Ovary (tissue), 9 donors: ENCODE measurements around the gene MAST4. TPM values are rescaled to one million over a fixed set of nuclear protein-coding genes. Genes with fewer than 3 reads are reported as not detected.

Experiments used
- DNase-seq, 5 donors: peaks; one replicate each; pipeline ENCODE4 v3.0.0-alpha.2; 2019 to 2020
- H3K27ac ChIP-seq, 2 donors: fragments of 200-600 bp; one replicate each; pipeline versions ENCODE4 v1.5.1 to v1.8.0; 2019 to 2022
- H3K27me3 ChIP-seq: fragments of 200-600 bp; one replicate; pipeline ENCODE4 v1.8.0; 2022
- H3K36me3 ChIP-seq: fragments of 200-600 bp; sonication (generic); one replicate; pipeline ENCODE4 v1.5.1; 2019
- H3K4me1 ChIP-seq: one replicate; pipeline ENCODE4 v1.8.1; 2013; ENCODE audit warnings: mild to moderate bottlenecking, moderate library complexity; ENCODE audit not compliant: insufficient read depth
- H3K4me3 ChIP-seq: fragments of 200-600 bp; sonication (generic); one replicate; pipeline ENCODE4 v1.5.1; 2017
- H3K9me3 ChIP-seq, 2 donors: fragments of 200-600 bp in 1 of 2; sonication (generic) in 1 of 2; one replicate each; pipeline versions ENCODE4 v1.5.1 to v1.8.1; 2013 to 2019; ENCODE audit warnings: mild to moderate bottlenecking in 1 of 2, moderate library complexity in 1 of 2
- EP300 ChIP-seq: sonication (generic); formaldehyde crosslinking; IDR thresholded peaks from one replicate; pipeline ENCODE4 v1.6.1; 2017; ENCODE audit warnings: antibody characterized with exemption
- POLR2A ChIP-seq: fragments of 450-650 bp; IDR thresholded peaks from one replicate; pipeline ENCODE4 v1.6.1; 2017; ENCODE audit warnings: antibody characterized with exemption, mild to moderate bottlenecking, moderate library complexity
- WGBS, 3 donors: extraction: QIAGEN DNeasy Blood & Tissue Kit in 1 of 3; methylation state at CpG; one replicate each; pipeline versions ENCODE4 v1.1.5 to v1.1.7; 2013 to 2017; 5-methylcytosine and 5-hydroxymethylcytosine counted together
- intact Hi-C, 4 donors: fragments of 100-400 bp; cut with DNase I; formaldehyde crosslinking; loops; one replicate each; pipeline versions ENCODE4 v1.11.0 to v1.15.1; 2022 to 2023
- polyA plus RNA-seq, 2 donors: library from polyadenylated mRNA; stranded (reverse); fragments of 200-250 nt in 1 of 2; fragments of 350-450 nt in 1 of 2; fragmentation: Illumina TruSeq in 1 of 2; extraction: RNeasy Lipid Tissue Mini Kit (QIAGEN cat#74804) in 1 of 2; gene quantifications; one replicate each; pipeline ENCODE4 v1.2.3, GENCODE V29; 2013 to 2014
- total RNA-seq, 7 donors: library from RNA; depleted of rRNA in 2 of 7; stranded (reverse); fragments of >200 nt in 2 of 7; fragmentation: NEBNext Ultra II Directional in 3 of 7; extraction: Animal tissue kit (Norgen Biotek cat#: 25700) in 3 of 7; gene quantifications; one replicate each; pipeline versions ENCODE4 v1.1.0 to v1.2.4, GENCODE V29; 2016 to 2023
- TF ChIP-seq, protein P1 (sequence below), 3 donors: fragments of 450-650 bp in 2 of 3; fragments of 200-600 bp in 1 of 3; IDR thresholded peaks; one replicate each; pipeline versions ENCODE4 v1.5.1 to v1.8.0; 2016 to 2022; ENCODE audit warnings: antibody characterized with exemption in 3 of 3, mild to moderate bottlenecking in 1 of 3
- donor health status: DM: no; HTN: no; CAD: no; lungs with moderate emphysema.
- donor health status: DM: no; HTN: no; CAD: no.
- donor health status: Bipolar disorder and iron deficiency.
- donor health status: DM: yes; HTN: yes; CAD: no.
- donor health status: DM: no; HTN: no; CAD: no.
- donor health status: DM: yes; HTN: yes; CAD: no.

MAST4 gene
- total and polyA plus RNA-seq, 9 donors: 11.6 to 86.3 (median 57.6) TPM

DNA sequence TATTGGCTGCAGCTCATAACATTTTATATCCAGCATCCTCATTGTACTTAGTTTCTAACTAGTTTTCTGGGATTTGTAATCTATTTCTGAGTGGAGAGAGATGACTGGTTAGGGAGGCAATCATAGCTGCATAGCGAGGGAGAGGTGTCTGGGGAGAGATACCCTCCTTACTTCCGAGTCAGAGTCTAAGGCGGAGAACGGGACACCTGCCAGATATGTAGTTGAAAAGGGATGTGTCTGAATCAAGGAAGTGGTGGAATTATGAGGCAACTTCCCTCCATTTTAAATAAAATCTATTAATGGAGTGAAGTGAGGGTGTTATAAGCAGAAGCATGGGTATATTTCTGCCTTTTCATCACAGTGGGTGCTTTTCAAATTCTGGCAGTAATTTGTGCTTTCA lies 126.5 kb downstream of the MAST4 start:
- no peak for DNase-seq

DNA sequence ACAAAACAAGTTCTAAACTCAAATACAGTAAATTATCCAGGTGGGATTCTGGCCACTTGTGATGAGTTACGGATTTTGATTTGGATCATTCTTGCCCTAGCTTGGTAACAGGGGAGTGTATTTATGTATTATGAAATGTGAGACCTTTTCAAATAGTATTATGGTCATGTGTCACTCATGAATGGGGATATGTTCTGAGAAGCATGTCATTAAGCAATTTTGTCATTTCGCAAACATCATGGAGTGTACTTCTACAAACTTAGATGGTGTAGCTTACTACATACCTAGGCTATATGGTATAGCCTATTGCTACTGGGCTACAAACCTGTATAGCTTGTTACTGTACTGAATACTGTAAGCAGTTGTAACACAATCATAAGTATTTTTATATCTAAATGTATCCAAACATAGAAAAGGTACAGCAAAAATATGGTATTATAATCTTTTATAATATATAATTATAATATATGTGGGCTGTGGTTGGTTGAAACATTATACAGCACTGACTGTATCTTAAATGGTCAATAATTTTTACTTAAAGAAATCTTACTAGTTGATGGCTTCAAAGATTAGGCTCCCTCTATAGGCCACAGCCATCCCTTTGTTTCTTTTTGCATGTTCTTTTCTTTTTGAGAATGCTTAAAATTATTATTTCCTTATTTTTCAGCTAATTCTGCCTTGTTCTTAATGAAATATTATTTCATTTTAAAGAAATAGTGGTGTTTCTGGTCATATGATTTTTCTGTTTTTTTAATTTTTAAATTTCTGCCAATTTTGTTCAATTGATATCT lies 128.4 kb downstream of the MAST4 start:
- no peak overlapping the region for H3K27ac ChIP-seq
- no peak overlapping the region for H3K4me3 ChIP-seq
- no peaks in the 10 kb centered on the region for H3K27me3 ChIP-seq
- intact Hi-C loops: no loop called here
- no peak for DNase-seq
- no peaks in the 10 kb centered on the region for H3K9me3 ChIP-seq
- no peaks in the 10 kb centered on the region for H3K36me3 ChIP-seq
- H3K4me1 ChIP-seq: peaks cover 6% of the 10 kb centered on the region
- WGBS, 3 donors: 92 to 97% (median 94%) methylated on average over 2 of the region's 2 CpGs
- no peak for TF ChIP-seq POLR2A
- TF ChIP-seq, protein P1, sequence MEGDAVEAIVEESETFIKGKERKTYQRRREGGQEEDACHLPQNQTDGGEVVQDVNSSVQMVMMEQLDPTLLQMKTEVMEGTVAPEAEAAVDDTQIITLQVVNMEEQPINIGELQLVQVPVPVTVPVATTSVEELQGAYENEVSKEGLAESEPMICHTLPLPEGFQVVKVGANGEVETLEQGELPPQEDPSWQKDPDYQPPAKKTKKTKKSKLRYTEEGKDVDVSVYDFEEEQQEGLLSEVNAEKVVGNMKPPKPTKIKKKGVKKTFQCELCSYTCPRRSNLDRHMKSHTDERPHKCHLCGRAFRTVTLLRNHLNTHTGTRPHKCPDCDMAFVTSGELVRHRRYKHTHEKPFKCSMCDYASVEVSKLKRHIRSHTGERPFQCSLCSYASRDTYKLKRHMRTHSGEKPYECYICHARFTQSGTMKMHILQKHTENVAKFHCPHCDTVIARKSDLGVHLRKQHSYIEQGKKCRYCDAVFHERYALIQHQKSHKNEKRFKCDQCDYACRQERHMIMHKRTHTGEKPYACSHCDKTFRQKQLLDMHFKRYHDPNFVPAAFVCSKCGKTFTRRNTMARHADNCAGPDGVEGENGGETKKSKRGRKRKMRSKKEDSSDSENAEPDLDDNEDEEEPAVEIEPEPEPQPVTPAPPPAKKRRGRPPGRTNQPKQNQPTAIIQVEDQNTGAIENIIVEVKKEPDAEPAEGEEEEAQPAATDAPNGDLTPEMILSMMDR (IDR thresholded peaks at IDR 0.05): no peak
- TF ChIP-seq EP300: no peak

More for the DNA sequence above, 126.5 kb downstream of the MAST4 start:
- intact Hi-C loops: no loop called here
- H3K9me3 ChIP-seq: no peaks in the 10 kb centered on the region
- H3K4me3 ChIP-seq: no peak overlapping the region
- H3K27ac ChIP-seq: no peak overlapping the region
- H3K4me1 ChIP-seq: peaks cover 7% of the 10 kb centered on the region
- 63 to 76% (median 71%) methylated on average over 4 of the region's 4 CpGs for WGBS, 3 donors
- no peaks in the 10 kb centered on the region for H3K27me3 ChIP-seq
- no peaks in the 10 kb centered on the region for H3K36me3 ChIP-seq
- TF ChIP-seq POLR2A: no peak
- no peak for TF ChIP-seq EP300
- TF ChIP-seq, protein P1 (IDR thresholded peaks at IDR 0.05): no peak

DNA sequence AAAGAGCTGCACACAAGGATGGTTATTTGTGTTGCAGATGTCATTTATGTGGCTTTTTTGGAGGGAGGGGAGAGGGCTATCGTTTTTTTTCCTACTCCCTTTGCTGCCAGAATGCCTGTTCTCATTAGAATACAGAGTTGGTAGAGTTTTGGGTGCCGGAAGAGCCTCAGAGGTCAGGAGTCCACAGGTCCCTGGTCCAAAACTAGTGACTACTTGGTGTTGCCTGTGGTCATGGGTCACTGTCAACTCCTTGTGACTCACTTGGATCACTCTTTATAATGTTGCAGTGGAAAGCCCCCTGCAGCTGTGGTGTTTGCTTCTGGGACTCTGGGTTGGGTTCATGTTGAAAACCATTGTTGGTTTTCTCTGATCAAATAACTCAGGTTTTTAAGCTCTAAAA lies 131.4 kb downstream of the MAST4 start:
- Histone ChIP-seq H3K9me3 (no peaks in the 10 kb centered on the region), H3K27me3 (no peaks in the 10 kb centered on the region), H3K27ac (no peak overlapping the region), H3K36me3 (no peaks in the 10 kb centered on the region), H3K4me3 (no peak overlapping the region), H3K4me1 (no peaks in the 10 kb centered on the region)
- TF ChIP-seq EP300 (no peak), POLR2A (no peak)
- TF ChIP-seq, protein P1 (IDR thresholded peaks at IDR 0.05): no peak
- intact Hi-C loops: no loop called here
- 85 to 93% (median 89%) methylated on average over 2 of the region's 2 CpGs for WGBS, 3 donors
- no peak for DNase-seq

DNA sequence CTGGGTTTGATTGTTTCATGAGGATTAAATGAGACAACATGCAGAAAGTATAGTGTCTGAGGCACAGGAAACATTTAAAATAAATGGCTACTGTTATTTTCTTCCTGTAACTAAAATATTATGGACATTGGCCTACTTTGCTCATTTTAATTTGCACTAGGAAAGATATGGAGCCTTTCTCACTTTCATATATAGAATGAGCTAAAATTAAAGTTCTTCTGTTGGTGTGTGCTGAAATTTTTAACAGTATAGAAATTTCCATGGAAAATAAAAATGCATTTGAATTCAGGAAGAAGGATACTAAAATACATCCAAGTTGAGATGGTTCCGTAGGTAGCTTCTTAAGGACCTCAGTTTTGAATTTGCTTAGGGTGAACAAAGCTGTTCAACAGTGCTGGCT lies 131.9 kb downstream of the MAST4 start:
- WGBS, 3 donors: 92 to 98% (median 96%) methylated on average over 1 of the region's 1 CpG

More for the DNA sequence above, 131.9 kb downstream of the MAST4 start:
- no peak for TF ChIP-seq EP300
- TF ChIP-seq POLR2A: no peak
- TF ChIP-seq, protein P1 (IDR thresholded peaks at IDR 0.05): no peak
- H3K9me3 ChIP-seq: no peaks in the 10 kb centered on the region
- no peaks in the 10 kb centered on the region for H3K36me3 ChIP-seq
- no peaks in the 10 kb centered on the region for H3K4me1 ChIP-seq
- intact Hi-C loops: no loop called here
- no peak for DNase-seq
- H3K27ac ChIP-seq: no peak overlapping the region
- H3K4me3 ChIP-seq: no peak overlapping the region
- H3K27me3 ChIP-seq: no peaks in the 10 kb centered on the region
